Measurements from ENCODE around the gene KDM1B.

The KDM1B gene

GRCh38 chr6:18241208-18242038, 86.2 kb downstream of the KDM1B start:
- no peaks in the 10 kb centered on the region for H3K27me3 ChIP-seq (ENCODE audit: insufficient read depth, poor library complexity, severe bottlenecking)
- TF ChIP-seq CTCF (IDR thresholded peaks at IDR 0.05; ENCODE audit: poor library complexity, severe bottlenecking), result no peak
- no peak overlapping the region for H3K4me3 ChIP-seq (ENCODE audit: severe bottlenecking)
- H3K9me3 ChIP-seq (ENCODE audit: severe bottlenecking), result no peaks in the 10 kb centered on the region
- peak overlapping the region; percentile 38 for H3K27ac ChIP-seq (ENCODE audit: poor library complexity, severe bottlenecking)
- H3K4me1 ChIP-seq (ENCODE audit: insufficient read depth, poor library complexity, severe bottlenecking), result peaks cover 26% of the 10 kb centered on the region
- peaks cover 96% of the 10 kb centered on the region for H3K36me3 ChIP-seq (ENCODE audit: low read depth)
- DNase-seq (ENCODE audit: low spot score), result no peak
- ATAC-seq (ENCODE audit: low read depth), result peak; percentile 35; the same call in 1 of the 3 replicates

- H3K27ac ChIP-seq (ENCODE audit: poor library complexity, severe bottlenecking), result peak overlapping the region; percentile 38
- peaks cover 96% of the 10 kb centered on the region for H3K36me3 ChIP-seq (ENCODE audit: low read depth)
- H3K4me3 ChIP-seq (ENCODE audit: severe bottlenecking), result no peak overlapping the region
- no peaks in the 10 kb centered on the region for H3K9me3 ChIP-seq (ENCODE audit: severe bottlenecking)
- H3K4me1 ChIP-seq (ENCODE audit: insufficient read depth, poor library complexity, severe bottlenecking), result peaks cover 32% of the 10 kb centered on the region
- DNase-seq (ENCODE audit: low spot score), result peak; percentile 74
- ATAC-seq (ENCODE audit: low read depth), result peak; percentile 98
- no peaks in the 10 kb centered on the region for H3K27me3 ChIP-seq (ENCODE audit: insufficient read depth, poor library complexity, severe bottlenecking)
- TF ChIP-seq CTCF (IDR thresholded peaks at IDR 0.05; ENCODE audit: poor library complexity, severe bottlenecking), result no peak
Observed at GRCh38 chr6:18242062-18242851, 87.0 kb downstream of the KDM1B start.

- no peak for TF ChIP-seq CTCF (IDR thresholded peaks at IDR 0.05; ENCODE audit: poor library complexity, severe bottlenecking)
- no peaks in the 10 kb centered on the region for H3K9me3 ChIP-seq (ENCODE audit: severe bottlenecking)
- no peaks in the 10 kb centered on the region for H3K27me3 ChIP-seq (ENCODE audit: insufficient read depth, poor library complexity, severe bottlenecking)
- peak overlapping the region; percentile 38 for H3K27ac ChIP-seq (ENCODE audit: poor library complexity, severe bottlenecking)
- H3K4me1 ChIP-seq (ENCODE audit: insufficient read depth, poor library complexity, severe bottlenecking), result peaks cover 32% of the 10 kb centered on the region
- H3K36me3 ChIP-seq (ENCODE audit: low read depth), result peaks cover 98% of the 10 kb centered on the region
- no peak overlapping the region for H3K4me3 ChIP-seq (ENCODE audit: severe bottlenecking)
- DNase-seq (ENCODE audit: low spot score) (no peak), ATAC-seq (ENCODE audit: low read depth) (no peak)
Observed at GRCh38 chr6:18243302-18243893, 88.2 kb downstream of the KDM1B start.

- Histone ChIP-seq H3K4me3 (ENCODE audit: severe bottlenecking) (no peak overlapping the region), H3K27ac (ENCODE audit: poor library complexity, severe bottlenecking) (peak overlapping the region; percentile 8), H3K36me3 (ENCODE audit: low read depth) (peaks cover 100% of the 10 kb centered on the region), H3K27me3 (ENCODE audit: insufficient read depth, poor library complexity, severe bottlenecking) (no peaks in the 10 kb centered on the region), H3K4me1 (ENCODE audit: insufficient read depth, poor library complexity, severe bottlenecking) (peaks cover 32% of the 10 kb centered on the region), H3K9me3 (ENCODE audit: severe bottlenecking) (no peaks in the 10 kb centered on the region)
- DNase-seq (ENCODE audit: low spot score) (no peak), ATAC-seq (ENCODE audit: low read depth) (no peak)
- TF ChIP-seq CTCF (IDR thresholded peaks at IDR 0.05; ENCODE audit: poor library complexity, severe bottlenecking), result no peak
Observed at GRCh38 chr6:18244251-18244650, 89.0 kb downstream of the KDM1B start.

Data from RWPE2 (cell line).